GM12801 (cell line): ENCODE data around the gene COL25A1.

ENCODE experiments used
- TF ChIP-seq, protein P1 (sequence below): IDR thresholded peaks from one replicate; pipeline ENCODE4 v1.5.1; 2011; ENCODE audit warnings: control low read depth; ENCODE audit not compliant: insufficient read length; ENCODE audit errors: extremely low read depth

The COL25A1 gene

DNA sequence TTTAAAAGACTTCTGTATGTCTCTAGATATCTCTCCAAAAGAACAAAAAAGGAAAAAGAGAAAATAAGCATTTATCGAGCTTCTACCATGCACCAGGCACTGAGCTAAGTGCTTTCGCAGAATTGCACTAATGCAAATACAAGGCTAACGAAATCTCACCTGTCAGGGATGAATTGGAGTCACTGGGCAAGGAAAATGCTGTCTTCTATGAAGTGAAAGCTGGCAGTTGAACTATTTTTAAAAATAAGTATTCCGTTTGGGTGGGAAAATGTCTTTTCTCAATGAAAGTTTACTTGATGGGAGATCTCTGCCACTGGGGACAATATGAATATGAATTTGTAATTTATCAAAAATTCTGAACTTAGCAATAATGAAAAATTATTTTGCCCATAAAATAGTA lies 47.6 kb downstream of the COL25A1 start:
- TF ChIP-seq, protein P1, sequence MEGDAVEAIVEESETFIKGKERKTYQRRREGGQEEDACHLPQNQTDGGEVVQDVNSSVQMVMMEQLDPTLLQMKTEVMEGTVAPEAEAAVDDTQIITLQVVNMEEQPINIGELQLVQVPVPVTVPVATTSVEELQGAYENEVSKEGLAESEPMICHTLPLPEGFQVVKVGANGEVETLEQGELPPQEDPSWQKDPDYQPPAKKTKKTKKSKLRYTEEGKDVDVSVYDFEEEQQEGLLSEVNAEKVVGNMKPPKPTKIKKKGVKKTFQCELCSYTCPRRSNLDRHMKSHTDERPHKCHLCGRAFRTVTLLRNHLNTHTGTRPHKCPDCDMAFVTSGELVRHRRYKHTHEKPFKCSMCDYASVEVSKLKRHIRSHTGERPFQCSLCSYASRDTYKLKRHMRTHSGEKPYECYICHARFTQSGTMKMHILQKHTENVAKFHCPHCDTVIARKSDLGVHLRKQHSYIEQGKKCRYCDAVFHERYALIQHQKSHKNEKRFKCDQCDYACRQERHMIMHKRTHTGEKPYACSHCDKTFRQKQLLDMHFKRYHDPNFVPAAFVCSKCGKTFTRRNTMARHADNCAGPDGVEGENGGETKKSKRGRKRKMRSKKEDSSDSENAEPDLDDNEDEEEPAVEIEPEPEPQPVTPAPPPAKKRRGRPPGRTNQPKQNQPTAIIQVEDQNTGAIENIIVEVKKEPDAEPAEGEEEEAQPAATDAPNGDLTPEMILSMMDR = no peak

DNA sequence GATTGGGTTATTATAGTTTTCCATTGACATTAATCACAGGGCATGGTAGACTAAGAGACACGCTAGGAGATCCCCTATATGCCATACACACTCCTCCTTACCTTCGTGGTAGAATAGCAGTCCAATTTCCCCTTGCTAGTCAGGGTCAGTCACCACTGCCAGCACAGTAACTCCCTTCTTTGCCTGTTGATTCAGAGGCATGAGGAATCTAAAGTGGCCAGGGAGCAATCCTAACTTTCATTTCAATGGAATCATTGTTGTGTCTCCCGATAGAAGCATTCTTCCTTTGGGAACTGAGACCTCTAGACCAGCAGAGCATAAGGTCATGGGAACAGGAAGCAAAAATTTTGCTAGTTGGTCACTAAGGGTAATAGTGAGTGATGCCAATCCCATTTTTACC lies 51.1 kb downstream of the COL25A1 start:
- TF ChIP-seq, protein P1 = no peak

DNA sequence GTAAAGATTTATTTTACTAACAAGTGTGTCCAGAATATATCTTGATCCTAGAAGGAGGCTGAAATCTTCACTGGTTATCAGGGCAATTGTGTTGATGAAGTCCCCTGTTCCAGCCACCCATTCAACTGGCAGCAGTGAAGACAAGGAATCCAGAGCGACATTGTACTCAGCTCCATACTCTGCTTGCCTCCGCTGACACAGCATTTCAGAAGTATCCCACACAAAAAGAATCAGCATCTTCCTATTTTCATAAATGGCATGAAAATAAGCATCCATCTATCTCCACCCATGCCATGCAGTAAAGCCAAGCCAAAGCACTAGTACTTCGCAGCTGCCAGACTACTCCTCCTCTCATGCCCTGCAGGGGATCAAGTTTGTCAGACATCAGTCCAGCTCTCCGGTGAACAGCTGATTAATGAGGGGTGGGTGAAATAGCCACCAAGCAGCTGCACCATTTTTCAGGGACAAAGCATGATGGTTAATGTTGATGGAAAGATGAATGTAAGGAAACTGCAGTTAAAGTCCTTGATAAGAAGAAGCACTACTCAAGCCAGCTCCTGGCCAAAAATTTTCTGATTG lies 54.0 kb downstream of the COL25A1 start:
- TF ChIP-seq, protein P1 = no peak

DNA sequence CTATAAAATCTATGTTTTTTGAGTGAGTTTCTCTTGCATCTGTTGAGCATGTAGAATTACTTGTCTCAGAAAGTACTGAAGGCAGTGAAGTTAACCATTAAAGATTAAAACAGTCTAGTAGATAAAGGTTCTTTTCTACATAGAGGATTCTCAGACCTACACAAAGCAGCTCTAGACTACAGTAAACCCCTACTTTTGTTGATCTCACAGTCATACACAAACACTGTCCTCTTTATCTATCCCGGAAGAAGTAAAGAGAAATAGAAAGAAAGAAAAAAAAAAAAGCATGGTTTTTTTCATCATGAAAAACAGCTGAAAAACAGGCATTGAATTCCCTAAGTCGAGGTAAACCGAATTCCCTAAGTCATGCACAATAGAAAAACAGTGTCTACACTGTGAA lies 58.6 kb downstream of the COL25A1 start:
- TF ChIP-seq, protein P1 = no peak

DNA sequence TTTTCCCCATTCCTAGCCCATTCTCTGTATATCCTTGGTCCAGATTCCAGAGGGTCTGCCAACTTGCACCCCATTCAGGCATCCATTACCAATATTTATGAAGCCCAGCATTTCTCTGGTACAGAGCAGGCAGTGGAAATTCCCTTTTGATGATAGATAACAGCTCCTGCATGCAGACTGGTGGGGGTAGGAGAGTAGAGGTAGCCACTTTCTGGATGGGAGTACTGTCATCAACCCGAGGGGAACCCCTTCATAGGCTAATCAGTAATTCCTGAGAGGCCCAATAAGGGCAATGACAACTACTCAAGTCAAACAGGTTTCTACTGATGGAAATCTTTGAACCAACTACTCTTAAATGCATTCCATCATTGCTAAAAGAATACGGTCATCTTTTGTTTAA lies 63.7 kb downstream of the COL25A1 start:
- TF ChIP-seq, protein P1 = no peak

DNA sequence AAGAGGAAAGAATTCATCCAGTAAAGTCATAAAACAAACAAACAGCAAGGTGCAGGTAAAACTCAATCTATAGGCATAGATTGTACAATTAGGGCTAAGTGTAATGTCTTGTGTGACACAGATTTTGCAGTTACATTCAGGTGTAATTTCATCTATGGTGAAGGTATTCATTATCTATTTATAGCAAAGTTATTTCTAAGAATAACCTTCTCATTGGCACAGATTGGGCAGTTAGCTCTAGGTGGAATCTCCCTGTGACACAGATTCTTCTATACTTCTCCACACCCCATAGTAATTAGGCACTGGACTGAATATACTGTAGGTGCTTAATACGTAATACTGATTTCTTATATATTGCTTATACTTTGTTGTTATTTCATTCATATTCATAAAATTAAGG lies 66.8 kb downstream of the COL25A1 start:
- TF ChIP-seq, protein P1 = no peak

DNA sequence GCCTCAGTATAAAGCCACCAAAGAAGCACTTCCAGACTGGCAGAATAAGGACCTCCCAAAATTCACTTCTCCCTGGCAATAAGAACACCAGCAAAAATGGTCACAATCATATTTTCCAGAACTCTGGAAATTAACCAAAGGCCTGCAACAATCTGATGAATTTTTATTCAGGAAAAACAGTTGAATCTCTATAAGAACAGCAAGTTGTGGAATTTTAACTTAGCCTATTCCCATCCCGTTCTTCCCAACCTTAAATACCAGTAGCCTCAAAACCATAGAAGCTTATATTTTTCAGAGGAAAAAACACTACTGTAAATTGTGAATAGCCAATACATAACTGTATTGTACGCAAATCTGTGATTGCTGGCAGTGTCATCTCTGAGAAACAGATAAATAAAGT lies 67.9 kb downstream of the COL25A1 start:
- TF ChIP-seq, protein P1 = no peak
